GM19438 (cell line): ENCODE results near the gene MTMR12.
"Not testable (repeated sequence)": the region's sequence is repeated elsewhere in the genome, so short reads cannot be mapped to it uniquely, and the experiment has no call there.

Experiments
- ATAC-seq: cut with Tn5 transposase; IDR thresholded peaks from one replicate; pipeline ENCODE4 v1.9.1; 2021; ENCODE audit warnings: low read depth; ENCODE audit not compliant: unreplicated experiment

MTMR12 gene

DNA sequence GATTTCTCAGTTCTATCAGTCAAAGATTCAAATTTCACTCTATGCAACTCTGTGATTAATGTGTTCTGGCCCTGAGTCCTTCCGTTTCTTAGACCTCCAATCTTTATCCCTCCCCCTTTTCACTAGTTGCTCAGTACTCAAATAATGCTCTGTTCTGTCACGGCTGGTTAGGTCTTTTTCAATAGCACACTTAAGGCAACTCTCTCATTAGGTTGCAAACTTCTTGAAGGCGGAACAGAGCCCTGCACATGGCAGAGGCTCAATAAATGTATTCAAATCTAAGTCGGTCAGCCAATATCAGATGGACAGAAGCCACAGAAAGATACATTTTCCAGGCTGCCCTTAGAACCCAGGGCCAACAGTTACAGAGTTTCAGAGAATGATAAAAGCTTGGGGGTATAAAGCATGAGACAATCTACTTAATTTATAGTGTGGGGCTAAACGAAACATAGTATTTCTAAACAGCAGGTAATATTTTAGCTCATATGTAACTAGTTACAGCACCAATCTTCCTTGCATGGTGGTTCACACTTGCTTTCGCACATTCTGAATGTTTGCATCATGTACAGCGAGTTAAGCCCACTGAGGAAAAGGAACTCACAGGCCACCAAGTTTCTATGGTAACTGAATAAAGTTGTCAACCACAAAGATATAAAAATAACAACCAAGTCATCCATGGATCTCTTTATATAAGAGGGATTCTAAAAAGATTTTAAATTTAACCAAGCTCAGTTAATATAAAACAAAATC, 71.5 kb downstream of the MTMR12 start:
- no peak for ATAC-seq

DNA sequence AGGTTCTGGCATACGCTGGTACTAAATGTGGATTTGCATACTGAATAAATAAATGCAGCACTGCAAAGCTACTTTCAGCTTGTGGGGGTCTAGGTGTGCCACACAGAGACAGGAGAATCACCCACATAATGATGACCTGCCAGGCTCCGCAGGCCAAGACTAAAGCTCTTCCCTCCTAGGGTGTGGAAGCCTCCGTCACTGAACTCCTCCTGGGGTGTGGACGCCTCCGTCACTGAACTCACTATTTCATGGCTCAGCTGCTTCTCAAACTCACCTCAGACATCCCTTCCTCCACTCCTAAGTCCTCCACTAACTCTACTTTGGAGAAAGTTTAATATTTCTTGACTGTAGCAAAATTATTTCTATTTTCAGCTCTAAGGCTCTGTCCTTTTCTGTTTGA, 73.4 kb downstream of the MTMR12 start:
- ATAC-seq, result no peak

GRCh38 chr5:32233696-32234447, 78.9 kb downstream of the MTMR12 start:
- no peak for ATAC-seq

GRCh38 chr5:32233220-32233695, 79.5 kb downstream of the MTMR12 start:
- ATAC-seq, result no peak

GRCh38 chr5:32232441-32233219, 80.1 kb downstream of the MTMR12 start:
- ATAC-seq, result peak; percentile 91

DNA sequence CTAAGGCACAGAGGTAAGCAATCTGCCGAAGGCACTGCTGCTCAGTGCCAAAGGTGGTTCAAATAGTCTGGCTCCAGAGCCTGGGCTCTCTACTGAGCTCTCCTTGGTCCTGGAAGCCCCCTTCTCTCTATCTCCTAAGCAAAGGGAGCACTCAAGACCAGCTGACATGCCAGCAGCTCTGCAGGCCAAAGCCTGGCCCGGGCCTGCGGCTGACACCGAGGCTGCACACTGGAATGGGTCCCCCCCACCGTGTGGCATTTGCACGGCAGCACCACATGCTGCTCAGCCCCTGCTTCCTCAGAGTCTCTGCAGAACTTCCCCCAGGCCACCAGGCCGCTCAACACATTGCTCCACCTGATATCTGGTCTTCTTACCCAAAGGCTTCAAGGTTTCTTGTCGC, 80.8 kb downstream of the MTMR12 start:
- no peak for ATAC-seq

- no peak for ATAC-seq
Measured at GRCh38 chr5:32231241-32231640, 81.5 kb downstream of the MTMR12 start.

DNA sequence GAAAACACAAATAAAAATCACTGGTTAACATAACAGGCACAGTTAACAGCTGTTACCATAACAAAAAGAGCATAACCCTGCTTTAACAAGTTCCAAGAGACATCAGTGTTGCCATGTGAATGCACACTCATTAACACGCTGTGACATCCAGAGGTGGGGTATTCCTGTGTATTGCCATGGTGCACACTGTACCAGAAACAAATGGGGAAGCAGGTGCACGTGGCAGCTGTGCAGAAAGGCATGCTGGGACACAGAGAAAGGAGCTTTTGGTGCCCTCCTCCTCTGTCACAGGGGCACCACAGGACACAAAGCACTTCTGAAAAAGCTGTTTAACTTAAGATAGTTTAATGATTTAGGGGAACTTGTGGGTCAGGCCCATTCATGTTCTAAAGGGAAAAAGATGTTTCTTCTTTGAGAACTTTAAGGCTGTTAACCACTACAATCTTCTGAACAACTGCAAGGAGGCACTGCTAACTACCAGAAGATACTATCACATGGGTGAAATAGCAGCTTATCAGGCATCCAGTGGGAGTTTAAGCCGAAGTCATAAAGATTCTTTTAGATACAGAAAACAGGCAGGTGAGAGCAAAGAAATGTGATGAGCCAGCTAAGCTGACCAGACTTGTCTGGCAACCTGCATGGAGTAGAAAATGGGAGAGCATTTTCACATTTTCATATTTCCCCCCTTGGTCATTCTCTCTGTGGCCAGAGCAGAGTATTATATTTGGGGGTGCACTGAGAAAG, 82.2 kb downstream of the MTMR12 start:
- no peak for ATAC-seq

DNA sequence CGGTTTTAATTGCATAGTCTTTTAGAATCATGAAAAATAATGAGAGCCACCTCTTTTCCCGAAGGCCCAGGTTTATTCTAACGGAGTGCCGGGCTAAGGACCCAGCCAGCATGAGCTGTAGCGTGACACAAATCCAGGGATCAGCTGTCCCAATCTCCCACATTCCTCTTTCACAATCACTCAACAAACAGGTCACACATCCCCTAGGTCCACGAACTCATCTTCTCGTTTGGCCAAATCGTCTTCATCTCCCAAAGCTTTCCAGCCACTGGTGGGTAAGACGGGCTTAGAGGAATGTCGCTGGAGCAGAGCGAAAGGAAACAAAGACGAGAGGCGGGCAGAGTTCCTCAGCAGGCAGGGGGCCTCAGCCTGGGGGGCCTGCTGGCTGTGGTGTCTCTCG, 83.2 kb downstream of the MTMR12 start:
- no peak for ATAC-seq

DNA sequence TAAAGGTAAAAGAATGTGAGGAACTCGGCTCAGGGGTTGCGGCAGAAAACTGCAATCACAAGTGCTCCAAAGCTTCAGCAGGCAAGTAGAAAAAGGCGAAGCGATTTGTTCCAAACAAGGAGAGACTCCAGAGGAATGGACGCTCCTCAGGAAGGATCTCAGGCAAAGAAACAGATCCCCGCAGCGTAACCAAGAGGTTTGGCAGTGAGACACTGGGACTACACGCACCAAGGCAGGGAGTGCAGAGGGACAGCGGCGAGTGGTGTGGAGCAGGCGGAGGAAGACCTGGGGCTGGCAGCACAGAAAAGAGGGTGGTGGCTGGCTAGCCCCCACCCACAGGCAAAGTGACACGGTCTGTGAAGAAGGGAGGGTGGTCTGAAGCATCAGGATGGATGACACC, 83.9 kb downstream of the MTMR12 start:
- no peak for ATAC-seq

DNA sequence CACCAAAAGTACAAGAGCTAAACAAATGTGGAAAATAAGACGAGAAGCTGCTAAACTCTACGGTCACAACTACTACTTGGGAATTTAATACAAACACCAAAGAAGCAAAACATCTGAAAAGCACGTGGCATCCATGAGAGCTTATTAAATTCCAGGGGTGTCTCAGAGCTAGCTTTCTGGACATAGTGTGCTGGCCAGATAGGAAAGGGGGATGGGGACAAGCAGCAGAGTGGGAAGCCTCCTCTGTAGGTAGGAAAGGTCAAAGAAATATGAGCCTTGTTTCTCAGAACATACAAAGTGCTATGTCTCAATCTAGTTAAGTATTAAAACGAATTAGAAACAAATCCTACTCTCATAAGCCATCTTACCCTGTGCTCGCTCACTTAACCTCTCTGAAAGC, 87.3 kb downstream of the MTMR12 start:
- no peak for ATAC-seq

DNA sequence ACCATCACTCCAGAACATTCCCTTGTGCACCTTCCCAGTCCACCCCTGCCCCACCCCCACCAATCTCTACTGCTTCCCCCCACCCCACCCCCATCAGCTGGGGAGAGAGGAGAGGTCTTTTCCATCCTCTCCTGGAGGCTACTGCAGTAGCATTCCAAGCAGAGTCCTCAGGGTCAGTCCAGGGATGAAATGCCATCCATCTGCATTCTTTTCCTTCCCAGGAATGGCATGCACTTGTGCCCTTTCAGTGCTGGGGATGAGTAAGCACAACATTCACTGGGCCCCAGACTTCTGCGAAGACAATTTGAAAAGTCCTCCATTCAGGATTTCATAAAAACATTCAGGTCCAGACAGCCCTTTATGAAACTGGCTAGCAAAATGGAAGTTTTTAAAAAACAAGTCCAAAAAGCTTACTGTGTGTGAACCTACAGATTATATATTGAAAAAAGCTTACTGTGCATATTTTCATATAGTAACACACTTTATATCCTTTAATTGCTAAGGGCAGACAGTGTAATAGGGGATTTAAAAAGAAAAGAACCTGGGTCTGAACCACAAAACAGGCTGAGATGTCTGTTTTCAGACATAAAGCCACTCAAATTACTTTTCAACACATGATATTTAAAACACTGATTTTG, 88.6 kb downstream of the MTMR12 start:
- ATAC-seq, result no peak

DNA sequence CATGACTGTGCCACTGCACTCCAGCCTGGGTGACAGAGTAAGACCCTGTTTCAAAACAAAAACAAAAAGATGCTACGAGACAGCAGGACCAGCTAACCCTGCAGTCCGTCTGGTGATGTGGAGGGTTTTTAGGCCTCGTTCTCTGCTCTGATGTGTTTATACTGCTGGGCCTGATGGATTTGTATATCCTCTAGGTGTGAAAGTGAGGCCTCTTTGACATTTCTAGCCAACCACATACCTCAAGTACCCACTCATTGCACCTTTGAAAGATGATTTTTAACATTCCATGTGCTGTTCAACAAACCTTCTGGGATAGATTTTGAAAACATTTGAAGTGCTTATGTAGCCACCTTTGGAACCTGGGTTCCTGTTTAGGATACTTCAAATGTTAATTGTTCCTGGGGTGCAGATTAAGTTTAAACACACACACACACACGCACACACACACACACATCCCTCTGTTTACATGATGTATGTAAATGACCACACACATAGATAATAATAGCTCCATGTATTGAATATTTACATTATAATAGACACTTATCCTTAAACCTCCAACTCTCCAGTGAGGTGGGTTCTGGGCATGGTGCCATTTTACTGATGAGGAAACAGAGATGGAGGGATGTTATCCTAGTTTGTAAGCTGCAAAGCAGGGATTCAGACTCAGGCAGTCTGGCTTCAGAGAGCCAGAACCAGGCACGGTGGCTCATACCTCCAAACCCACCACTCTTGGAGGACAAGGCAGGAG, 89.8 kb downstream of the MTMR12 start:
- ATAC-seq, result no peak

DNA sequence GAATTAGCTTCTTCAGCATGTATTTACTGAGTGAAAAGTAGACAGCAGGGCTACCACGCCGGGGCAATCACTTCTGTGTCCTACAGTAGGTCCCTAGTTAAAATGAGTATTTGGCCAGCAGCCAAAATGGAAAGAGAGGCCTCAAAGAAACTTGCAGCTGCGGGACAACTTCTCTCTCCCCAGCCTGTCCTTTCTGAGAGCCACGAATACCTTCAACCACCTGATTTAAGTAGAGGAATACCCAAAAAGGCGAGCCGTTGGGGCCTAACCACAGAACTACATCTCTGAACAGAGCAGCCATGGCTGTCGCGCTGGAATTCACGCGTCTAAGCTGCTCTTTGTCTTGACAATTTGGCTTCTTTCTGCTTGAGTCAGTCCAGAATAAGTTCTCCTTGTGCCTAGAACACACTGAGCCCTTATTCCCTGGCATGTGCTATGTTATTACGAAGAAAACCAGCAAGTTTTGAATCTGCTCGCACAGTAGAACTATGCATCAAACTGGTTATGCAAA, 94.8 kb downstream of the MTMR12 start:
- ATAC-seq, result peak; percentile 84

DNA sequence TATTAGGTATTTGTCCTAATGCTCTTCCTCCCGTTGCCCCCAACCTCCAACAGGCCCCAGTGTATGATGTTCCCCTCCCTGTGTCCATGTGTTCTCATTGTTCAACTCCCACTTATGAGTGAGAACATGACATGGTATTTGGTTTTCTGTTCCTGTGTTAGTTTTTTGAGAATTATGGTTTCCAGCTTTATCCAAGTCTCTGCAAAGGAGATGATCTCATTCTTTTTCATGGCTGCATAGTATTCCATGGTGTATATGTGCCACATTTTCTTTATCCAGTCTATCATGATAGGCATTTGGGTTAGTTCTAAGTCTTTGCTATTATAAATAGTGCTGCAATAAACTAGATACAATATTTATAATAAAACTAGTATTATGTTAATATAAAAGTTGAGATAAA, 98.4 kb downstream of the MTMR12 start:
- ATAC-seq, result not testable (repeated sequence)

- ATAC-seq, result no peak
Measured at GRCh38 chr5:32210151-32210550, 102.6 kb downstream of the MTMR12 start.

DNA sequence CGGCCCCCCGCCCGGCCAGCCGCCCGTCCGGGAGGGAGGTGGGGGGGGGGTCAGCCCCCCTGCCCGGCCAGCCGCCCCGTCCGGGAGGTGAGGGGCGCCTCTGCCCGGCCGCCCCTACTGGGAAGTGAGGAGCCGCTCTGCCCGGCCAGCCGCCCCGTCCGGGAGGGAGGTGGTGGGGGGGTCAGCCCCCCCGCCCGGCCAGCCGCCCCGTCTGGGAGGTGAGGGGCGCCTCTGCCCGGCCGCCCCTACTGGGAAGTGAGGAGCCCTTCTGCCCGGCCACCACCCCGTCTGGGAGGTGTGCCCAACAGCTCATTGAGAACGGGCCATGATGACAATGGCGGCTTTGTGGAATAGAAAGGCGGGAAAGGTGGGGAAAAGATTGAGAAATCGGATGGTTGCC, 103.9 kb downstream of the MTMR12 start:
- not testable (repeated sequence) for ATAC-seq

DNA sequence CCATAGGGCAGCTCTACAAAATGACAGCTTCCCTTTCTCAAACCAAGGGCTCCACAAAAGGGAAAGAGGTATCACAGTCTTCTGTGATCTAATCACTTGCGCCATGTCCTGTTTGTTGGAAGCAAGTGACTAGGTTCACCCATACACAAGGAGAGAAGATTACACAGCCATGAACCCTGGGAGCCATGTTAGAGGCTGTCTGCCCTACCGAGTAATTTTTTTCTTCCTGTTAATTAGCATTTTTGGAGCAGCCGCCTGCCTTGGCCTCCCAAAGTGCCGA, 105.4 kb downstream of the MTMR12 start:
- ATAC-seq, result no peak
